IMR-90 (cell line): Measurements from ENCODE around the gene AQP12A.

Experiments
- CHD1 ChIP-seq: IDR thresholded peaks from 2 replicates; pipeline ENCODE4 v1.6.1; 2012; ENCODE audit warnings: low read depth, low read length, improper control_type of control experiment
- CTCF ChIP-seq: conservative IDR thresholded peaks from 2 replicates; pipeline ENCODE4 v1.5.1; 2012; ENCODE audit warnings: mild to moderate bottlenecking, low read depth, low read length, improper control_type of control experiment
- MAZ ChIP-seq: IDR thresholded peaks from 2 replicates; pipeline ENCODE4 v1.6.1; 2012; ENCODE audit warnings: low read depth, mild to moderate bottlenecking, low read length, improper control_type of control experiment, moderate library complexity, borderline replicate concordance
- MXI1 ChIP-seq: IDR thresholded peaks from 2 replicates; pipeline ENCODE4 v1.6.1; 2012; ENCODE audit warnings: low read depth, mild to moderate bottlenecking, low read length, moderate library complexity, borderline replicate concordance

- TF ChIP-seq CTCF (no peak), CHD1 (no peak), MXI1 (no peak), MAZ (no peak)
These were observed 13.6 kb downstream of the AQP12A start for GRCh38 chr2:240705204-240705791.
